NCI-H446 (cell line): ENCODE data around the gene RNASE3.
"Not testable (repeated sequence)": the region's sequence is repeated elsewhere in the genome, so short reads cannot be mapped to it uniquely, and the experiment has no call there.

ENCODE experiments used
- DNase-seq, 2 experiments: peaks; one replicate each; lab custom pipeline; 2025; lab: John Stamatoyannopoulos, UW

Gene RNASE3

DNA sequence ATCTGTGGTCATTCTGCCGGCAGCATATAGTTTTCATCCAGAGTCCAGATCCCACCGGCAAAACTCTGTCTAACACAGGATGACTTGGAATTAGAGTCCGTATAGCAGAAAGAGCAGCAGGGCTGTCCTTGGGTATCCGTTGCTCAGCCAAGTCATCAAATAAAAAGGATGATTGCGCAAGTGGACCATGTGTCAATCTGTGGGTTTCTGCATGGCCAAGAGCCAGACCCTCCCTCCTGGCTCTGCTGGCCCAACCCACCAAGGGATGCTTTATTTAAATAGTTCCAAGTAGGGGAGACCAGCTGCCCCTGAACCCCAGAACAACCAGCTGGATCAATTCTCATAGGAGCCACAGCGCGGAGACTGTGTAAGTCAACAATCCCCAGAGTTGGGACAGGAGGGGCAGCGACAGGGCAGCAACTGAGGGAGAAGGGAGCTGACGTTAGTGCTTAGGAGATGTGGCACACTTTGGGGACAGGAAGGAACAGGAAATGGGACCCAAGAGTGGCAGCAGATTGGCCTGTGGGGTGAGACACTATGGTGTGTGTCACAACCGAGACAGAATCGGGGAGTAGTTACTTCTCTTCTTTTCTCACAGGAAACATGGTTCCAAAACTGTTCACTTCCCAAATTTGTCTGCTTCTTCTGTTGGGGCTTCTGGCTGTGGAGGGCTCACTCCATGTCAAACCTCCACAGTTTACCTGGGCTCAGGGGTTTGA lies 28.0 kb downstream of the RNASE3 start:
- not testable (repeated sequence) for DNase-seq

GRCh38 chr14:20923766-20924297 lies 32.6 kb downstream of the RNASE3 start:
- not testable (repeated sequence) for DNase-seq

DNA sequence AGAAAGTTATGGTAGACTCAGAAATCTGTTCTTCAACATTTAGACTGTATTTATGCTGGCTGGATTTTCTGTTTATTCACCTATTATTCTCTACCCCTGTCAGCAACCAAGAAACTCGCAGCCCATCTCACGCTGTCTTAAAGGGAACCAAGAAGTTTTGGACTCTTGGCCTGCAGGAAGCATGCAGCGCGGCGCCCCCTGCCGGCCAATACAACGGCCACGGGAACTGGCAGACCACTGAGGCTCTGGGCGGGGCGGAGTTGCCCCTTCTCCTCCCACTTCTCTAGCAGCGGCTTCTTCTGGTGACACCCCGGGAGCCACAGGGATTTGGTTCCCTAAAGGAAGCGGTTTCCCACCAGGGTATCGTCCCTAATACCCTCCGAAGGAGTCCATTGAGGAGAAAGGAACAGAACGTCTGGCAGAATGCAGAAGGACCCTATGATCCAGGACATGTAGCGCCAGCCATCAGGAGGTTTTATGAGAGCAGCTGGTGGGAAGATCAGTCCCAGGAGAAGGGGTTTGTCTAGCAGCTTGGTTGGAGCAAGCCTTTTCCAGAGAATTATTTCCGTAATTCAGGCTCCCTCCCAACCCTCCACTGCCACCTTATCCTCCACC lies 43.1 kb downstream of the RNASE3 start:
- peak in 1 of 2 experiments; percentile 31 for DNase-seq

DNA sequence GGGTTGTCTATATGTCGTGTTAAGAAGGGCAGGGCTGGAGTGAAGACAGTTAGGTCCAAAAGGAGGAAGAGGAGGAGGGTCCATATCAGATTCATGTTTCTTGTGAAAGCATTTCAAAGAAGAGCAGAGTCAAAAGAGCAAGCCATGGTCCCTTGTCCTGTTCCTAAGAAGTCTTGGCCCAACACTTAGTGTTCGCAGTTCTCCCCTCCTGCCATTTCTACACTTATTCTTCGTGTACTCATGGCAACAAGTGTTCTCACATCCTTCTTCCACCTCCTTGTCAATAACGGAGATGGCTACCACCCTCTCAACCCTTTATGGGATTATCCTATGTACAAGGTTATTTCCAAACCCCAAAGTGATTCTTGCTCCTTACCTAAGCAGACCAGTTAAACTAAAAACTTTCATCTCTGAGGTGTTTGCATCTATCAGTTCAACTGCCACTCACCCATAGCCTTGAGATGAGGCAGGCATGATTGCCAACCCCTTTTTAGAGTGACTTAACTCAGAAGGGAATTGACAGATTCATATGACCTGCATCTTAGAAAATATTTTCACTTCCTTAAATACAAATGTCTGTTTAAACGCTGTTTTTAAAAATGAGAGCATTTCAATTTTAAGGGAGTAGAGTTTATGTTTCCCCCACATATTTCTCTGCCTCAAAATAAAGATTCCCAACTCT lies 44.3 kb downstream of the RNASE3 start:
- DNase-seq = no peak
